Posterior vena cava (tissue), 2 donors: ENCODE measurements around the gene RPS27A. TPM values are rescaled to one million over a fixed set of nuclear protein-coding genes. Genes with fewer than 3 reads are reported as not detected.
"Not testable (repeated sequence)": the region's sequence is repeated elsewhere in the genome, so short reads cannot be mapped to it uniquely, and the experiment has no call there.

ENCODE experiments used
- DNase-seq: peaks from one replicate; pipeline ENCODE4 v3.0.0-alpha.2; 2020; ENCODE audit warnings: low spot score
- intact Hi-C, 2 donors: fragments of 100-400 bp; cut with DNase I; formaldehyde crosslinking; loops; one replicate each; pipeline versions ENCODE4 v1.14.1 to v1.14.2; 2022 to 2023
- long read RNA-seq, 2 donors: library from polyadenylated mRNA; unstranded; transcript quantifications; one replicate each; pipeline ENCODE4 v2.0.0, GENCODE V29; 2020 to 2021
- total RNA-seq, 2 donors: library from RNA; stranded (reverse); fragmentation: NEBNext Ultra II Directional; extraction: Animal tissue kit (Norgen Biotek cat#: 25700); gene quantifications; one replicate each; pipeline ENCODE4 v1.2.1, GENCODE V29; 2021
- donor health status: DM: yes; HTN: yes; CAD: no.
- donor health status: DM: yes; HTN: yes; CAD: no.

RPS27A gene
- total RNA-seq: 100 to 1,000 TPM; 782 to 816 TPM
- long read RNA-seq, donor 1, transcript RPS27A-201 (6 exons, 1,071 nt): major isoform, 129 of 146 reads
- long read RNA-seq, donor 1, transcript RPS27A-203 (5 exons, 796 nt): minor isoform, 14 of 146 reads
- long read RNA-seq, donor 1, partial matches to known transcripts: 1 of 146 reads
- long read RNA-seq, donor 1, other reads (novel, unspliced or antisense): 2 of 146 reads
- long read RNA-seq, donor 2, transcript RPS27A-201 (6 exons, 1,071 nt): major isoform, 326 of 389 reads
- long read RNA-seq, donor 2, transcript RPS27A-203 (5 exons, 796 nt): minor isoform, 49 of 389 reads
- long read RNA-seq, donor 2, partial matches to known transcripts: 4 of 389 reads
- long read RNA-seq, donor 2, other reads (novel, unspliced or antisense): 10 of 389 reads

- DNase-seq: peak; percentile 97
- intact Hi-C loops: no loop called here
These were observed at the start of gene RPS27A, which contains the start of gene CLHC1 for GRCh38 chr2:55232084-55232862. Gene RPS27A, plus strand, starts transcription at chr2:55232688. Its CDS starts 137 bp downstream, at chr2:55232825. Gene CLHC1, minus strand, starts transcription at chr2:55232293. Its CDS starts 9,882 bp downstream, at chr2:55222411.

DNA sequence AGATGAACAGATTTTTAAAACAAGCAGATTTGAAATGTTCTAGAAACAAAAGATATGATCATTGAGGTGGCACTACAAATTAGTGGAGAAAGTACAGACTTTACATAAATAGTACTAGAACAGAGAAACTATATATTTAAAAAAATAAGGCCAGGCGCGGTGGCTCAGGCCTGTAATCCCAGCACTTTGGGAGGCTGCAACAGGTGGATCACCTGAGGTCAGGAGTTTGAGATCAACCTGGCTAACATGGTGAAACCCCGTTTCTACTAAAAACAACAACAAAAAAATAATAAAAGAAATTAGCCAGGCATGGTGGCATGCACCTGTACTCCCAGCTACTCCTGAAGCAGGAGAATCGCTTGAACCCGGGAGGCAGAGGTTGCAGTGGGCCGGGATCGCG, 45.7 kb upstream of the RPS27A start:
- intact Hi-C loops: not testable (repeated sequence)

DNA sequence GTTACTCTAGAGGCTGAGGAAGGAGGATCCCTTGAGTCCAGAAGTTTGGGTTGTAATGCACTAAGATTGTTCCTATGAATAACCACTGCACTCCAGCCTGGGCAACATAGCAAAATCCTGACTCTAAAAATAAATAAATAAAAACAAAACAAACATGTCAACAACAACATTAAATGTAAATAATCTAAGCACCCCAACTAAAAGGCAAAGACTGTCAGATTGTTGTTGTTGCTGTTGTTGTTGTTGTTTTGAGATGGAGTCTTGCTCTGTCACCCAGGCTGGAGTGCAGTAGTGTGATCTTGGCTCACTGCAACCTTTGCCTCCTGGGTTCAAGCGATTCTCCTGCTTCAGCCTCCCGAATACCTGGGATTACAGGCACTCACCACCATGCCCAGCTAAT, 40.6 kb upstream of the RPS27A start:
- DNase-seq: not testable (repeated sequence)
- intact Hi-C loops: loop anchor here in 1 of 2 donors (10.0 kb wide), 1 partner anchor 537 kb away; no protein-coding TSS in a partner anchor

More for the DNA sequence above, 45.7 kb upstream of the RPS27A start:
- not testable (repeated sequence) for DNase-seq

- intact Hi-C loops: loop anchor here in 1 of 2 donors (10.0 kb wide), 1 partner anchor 542 kb away; no protein-coding TSS in a partner anchor
- DNase-seq: no peak
These were observed 36.0 kb upstream of the RPS27A start for GRCh38 chr2:55196526-55196925.

- intact Hi-C loops: no loop called here
- DNase-seq: no peak
These were observed 32.1 kb upstream of the RPS27A start for GRCh38 chr2:55200416-55200815.

DNA sequence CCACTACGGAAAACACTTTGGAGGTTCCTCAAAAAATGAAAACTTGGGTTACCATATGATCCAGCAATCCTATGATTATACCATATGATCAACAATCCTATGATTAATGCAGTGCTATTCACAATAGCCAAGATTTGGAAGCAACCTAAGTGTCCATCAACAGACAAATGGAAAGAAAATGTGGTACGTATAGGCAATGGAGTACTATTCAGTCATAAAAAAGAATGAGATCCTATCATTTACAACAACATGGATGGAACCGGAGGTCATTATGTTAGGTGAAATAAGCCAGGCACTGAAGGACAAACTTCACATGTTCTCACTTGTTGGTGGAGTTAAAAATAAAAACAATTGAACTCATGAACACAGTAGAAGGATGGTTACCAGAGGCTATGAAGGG, 28.0 kb upstream of the RPS27A start:
- DNase-seq: no peak
- intact Hi-C loops: no loop called here

DNA sequence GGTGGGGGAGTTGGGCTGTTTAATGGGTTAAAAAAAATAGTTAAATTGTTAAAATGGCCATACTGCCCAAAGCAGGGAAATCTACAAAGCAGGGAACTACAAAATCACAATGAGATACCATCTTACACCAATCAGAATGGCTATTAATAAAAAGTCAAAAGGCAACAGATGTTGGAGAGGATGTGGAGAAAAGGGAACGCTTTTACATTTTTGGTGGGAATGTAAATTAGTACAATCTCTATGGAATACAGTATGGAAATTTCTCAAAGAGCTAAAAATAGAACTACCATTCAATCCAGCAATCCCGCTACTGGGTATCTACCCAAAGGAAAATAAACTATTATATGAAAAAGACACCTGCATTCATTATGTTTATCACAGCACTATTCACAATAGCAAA, 27.5 kb upstream of the RPS27A start:
- DNase-seq: no peak
- intact Hi-C loops: no loop called here

DNA sequence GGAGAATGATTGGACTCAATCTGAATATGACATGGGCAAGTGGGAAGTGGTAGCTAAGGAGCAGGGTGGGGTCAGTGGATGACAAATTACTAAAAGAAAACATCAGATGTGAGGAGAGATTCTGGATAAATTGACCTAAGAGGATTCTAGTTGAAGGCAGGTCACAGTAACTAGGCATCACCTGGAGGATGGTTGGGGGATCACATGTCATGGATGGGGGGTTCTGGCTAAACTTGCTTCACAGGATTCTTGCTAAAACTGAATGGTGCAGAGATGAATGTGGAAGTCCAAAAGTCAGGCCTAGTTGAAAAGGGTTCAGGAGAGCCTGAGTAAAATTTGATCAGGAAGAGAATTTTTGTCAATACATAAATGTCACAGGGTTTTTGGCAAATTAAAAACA, 18.7 kb upstream of the RPS27A start:
- no peak for DNase-seq
- intact Hi-C loops: no loop called here

DNA sequence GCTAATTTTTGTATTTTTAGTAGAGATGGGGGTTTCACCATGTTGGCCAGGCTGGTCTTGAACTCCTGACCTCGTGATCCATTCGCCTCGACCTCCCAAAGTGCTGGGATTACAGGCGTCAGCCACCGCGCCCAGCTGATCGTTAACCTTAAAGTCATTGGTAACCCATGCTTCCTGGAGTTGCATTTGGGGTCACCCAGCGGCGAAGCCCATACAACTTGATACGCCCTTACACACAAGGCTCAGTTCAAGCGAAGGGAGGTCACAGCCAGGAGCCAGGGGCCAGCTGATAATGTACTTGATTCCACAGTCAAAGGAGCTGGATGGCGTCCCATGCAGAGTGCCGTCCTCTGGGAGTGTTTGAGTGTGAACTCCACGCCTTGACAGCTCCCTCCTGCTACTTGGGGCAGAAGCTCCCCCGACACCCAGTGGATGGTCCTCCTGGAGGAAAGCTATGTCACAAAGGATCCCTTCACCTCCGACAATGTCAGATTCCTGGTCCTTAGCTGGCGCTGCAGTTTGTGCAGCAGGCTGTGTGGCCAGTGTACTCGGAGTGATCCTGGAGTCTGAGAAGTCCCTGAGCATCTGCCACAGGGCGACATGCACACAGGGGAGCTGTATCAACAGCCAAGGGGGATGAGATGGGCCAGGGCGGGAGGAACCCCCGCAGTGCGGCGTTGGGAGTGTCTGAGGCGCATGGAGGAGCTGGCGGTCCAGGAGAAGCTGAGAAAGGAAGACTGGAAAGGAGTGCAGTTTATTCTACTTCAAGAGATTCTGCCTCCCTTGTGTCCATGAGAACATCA, 8.3 kb upstream of the RPS27A start:
- DNase-seq: no peak
- intact Hi-C loops: no loop called here

- intact Hi-C loops: no loop called here
- no peak for DNase-seq
These were observed 7.7 kb upstream of the RPS27A start for GRCh38 chr2:55224761-55225261.

GRCh38 chr2:55225481-55226020, 6.9 kb upstream of the RPS27A start:
- intact Hi-C loops: no loop called here
- DNase-seq: no peak

- DNase-seq, intact Hi-C loops: not testable (repeated sequence)
These were observed 4.9 kb upstream of the RPS27A start for GRCh38 chr2:55227437-55228225.

GRCh38 chr2:55228226-55228563, 4.3 kb upstream of the RPS27A start:
- intact Hi-C loops: no loop called here
- no peak for DNase-seq

- intact Hi-C loops: no loop called here
- no peak for DNase-seq
These were observed 3.3 kb upstream of the RPS27A start for GRCh38 chr2:55229221-55229620.

GRCh38 chr2:55230551-55230950, 1.9 kb upstream of the RPS27A start:
- DNase-seq: no peak
- intact Hi-C loops: no loop called here

- intact Hi-C loops: no loop called here
These were observed 873 bp upstream of the RPS27A start for GRCh38 chr2:55231546-55232083.

GRCh38 chr2:55232863-55233657, 572 bp downstream of the RPS27A start:
- intact Hi-C loops: no loop called here
- DNase-seq: no peak

More at GRCh38 chr2:55231546-55232083, 873 bp upstream of the RPS27A start:
- DNase-seq: no peak

DNA sequence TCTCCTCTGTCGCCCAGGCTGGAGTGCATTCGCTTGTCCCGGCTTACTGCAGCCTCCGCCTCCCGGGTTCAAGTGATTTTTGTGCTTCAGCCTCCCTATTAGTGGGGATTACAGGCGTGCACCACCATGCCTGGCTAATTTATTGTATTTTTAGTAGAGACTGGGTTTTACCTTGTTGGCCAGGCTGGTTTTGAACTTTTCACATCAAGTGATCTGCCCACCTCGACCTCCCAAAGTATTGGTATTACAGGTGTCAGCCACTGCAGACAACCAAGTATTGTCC, 1.1 kb downstream of the RPS27A start:
- no peak for DNase-seq
- intact Hi-C loops: no loop called here
